ENCODE data around the gene CAPN1. TPM values are rescaled to one million over a fixed set of nuclear protein-coding genes. Genes with fewer than 3 reads are reported as not detected.
A peak's percentile ranks its signal among the peaks of the same experiment; 100 is the strongest.

Gene CAPN1
- total and polyA plus RNA-seq, 2 of the 13 experiments (the other 11 are each of a cell fraction or from before 2014, with no cell fraction given), result 57.3 to 82.6 TPM

DNA sequence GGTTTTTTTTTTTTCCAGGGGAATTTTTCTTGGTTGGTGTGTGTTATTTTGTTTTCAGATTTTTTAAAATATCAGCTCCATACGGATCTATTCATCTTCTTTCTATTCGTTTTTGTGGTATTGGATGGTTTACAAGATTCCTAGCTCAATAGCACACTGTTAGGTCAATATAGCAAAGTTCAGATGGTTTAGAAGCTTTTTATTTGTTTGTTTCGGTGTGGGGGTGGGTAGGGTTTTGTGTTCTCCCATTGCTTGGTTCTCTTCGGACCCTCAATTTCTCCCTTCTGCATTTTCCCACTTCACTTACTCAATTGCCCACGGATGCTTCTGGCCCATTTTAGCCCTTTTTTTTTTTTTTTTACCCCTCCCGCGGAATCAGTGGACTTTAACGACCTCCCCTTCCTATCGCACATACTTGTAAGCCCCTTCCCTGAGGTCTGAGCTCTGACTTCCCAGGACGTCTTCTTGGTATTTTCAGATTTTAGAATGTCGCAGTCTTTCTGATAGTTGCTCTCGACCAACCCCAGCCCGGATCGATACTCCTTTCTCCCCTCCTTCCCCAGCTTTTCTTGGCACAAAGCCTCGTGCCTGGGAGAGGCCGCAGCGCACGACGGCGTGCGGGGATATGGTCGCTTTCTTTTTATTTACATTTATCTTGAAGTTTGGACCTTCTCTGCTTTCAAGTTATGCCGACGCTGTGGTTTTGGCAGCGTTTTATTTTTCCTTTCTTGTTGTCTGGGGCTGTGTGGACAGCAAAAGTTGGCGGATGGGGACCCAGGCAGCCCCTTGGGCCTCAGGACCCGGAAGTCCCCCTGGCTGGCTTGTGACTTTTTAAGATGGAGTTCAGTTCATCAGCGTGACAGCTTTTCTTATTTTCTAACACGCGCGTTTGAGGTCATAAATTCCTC lies 16.1 kb upstream of the CAPN1 start (continued):
- TF ChIP-seq, protein P1, sequence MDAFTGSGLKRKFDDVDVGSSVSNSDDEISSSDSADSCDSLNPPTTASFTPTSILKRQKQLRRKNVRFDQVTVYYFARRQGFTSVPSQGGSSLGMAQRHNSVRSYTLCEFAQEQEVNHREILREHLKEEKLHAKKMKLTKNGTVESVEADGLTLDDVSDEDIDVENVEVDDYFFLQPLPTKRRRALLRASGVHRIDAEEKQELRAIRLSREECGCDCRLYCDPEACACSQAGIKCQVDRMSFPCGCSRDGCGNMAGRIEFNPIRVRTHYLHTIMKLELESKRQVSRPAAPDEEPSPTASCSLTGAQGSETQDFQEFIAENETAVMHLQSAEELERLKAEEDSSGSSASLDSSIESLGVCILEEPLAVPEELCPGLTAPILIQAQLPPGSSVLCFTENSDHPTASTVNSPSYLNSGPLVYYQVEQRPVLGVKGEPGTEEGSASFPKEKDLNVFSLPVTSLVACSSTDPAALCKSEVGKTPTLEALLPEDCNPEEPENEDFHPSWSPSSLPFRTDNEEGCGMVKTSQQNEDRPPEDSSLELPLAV (CRISPR knock-in tag; conservative IDR thresholded peaks at IDR 0.05; ENCODE audit: low read depth), result no peak
- no peak for TF ChIP-seq ZNF660 (CRISPR knock-in tag; IDR thresholded peaks at IDR 0.05; ENCODE audit: borderline replicate concordance, low read depth)
- TF ChIP-seq SRSF4 (IDR thresholded peaks at IDR 0.05; ENCODE audit: low read depth, low read length, poor library complexity, severe bottlenecking), result no peak
- peak; percentile 65; the same call in 1 of the 2 replicates for TF ChIP-seq ZNF441 (CRISPR knock-in tag; IDR thresholded peaks at IDR 0.05; ENCODE audit: borderline replicate concordance)
- TF ChIP-seq ADNP (CRISPR knock-in tag; IDR thresholded peaks at IDR 0.05), result no peak
- TF ChIP-seq ZNF326 (CRISPR knock-in tag; IDR thresholded peaks at IDR 0.05; ENCODE audit: borderline replicate concordance), result no peak
- TF ChIP-seq, protein P2, sequence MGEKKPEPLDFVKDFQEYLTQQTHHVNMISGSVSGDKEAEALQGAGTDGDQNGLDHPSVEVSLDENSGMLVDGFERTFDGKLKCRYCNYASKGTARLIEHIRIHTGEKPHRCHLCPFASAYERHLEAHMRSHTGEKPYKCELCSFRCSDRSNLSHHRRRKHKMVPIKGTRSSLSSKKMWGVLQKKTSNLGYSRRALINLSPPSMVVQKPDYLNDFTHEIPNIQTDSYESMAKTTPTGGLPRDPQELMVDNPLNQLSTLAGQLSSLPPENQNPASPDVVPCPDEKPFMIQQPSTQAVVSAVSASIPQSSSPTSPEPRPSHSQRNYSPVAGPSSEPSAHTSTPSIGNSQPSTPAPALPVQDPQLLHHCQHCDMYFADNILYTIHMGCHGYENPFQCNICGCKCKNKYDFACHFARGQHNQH (CRISPR knock-in tag; IDR thresholded peaks at IDR 0.05), result peak; percentile 48; the same call in 1 of the 2 replicates
- no peak for TF ChIP-seq PAF1 (CRISPR knock-in tag; IDR thresholded peaks at IDR 0.05)
- TF ChIP-seq, protein P3, sequence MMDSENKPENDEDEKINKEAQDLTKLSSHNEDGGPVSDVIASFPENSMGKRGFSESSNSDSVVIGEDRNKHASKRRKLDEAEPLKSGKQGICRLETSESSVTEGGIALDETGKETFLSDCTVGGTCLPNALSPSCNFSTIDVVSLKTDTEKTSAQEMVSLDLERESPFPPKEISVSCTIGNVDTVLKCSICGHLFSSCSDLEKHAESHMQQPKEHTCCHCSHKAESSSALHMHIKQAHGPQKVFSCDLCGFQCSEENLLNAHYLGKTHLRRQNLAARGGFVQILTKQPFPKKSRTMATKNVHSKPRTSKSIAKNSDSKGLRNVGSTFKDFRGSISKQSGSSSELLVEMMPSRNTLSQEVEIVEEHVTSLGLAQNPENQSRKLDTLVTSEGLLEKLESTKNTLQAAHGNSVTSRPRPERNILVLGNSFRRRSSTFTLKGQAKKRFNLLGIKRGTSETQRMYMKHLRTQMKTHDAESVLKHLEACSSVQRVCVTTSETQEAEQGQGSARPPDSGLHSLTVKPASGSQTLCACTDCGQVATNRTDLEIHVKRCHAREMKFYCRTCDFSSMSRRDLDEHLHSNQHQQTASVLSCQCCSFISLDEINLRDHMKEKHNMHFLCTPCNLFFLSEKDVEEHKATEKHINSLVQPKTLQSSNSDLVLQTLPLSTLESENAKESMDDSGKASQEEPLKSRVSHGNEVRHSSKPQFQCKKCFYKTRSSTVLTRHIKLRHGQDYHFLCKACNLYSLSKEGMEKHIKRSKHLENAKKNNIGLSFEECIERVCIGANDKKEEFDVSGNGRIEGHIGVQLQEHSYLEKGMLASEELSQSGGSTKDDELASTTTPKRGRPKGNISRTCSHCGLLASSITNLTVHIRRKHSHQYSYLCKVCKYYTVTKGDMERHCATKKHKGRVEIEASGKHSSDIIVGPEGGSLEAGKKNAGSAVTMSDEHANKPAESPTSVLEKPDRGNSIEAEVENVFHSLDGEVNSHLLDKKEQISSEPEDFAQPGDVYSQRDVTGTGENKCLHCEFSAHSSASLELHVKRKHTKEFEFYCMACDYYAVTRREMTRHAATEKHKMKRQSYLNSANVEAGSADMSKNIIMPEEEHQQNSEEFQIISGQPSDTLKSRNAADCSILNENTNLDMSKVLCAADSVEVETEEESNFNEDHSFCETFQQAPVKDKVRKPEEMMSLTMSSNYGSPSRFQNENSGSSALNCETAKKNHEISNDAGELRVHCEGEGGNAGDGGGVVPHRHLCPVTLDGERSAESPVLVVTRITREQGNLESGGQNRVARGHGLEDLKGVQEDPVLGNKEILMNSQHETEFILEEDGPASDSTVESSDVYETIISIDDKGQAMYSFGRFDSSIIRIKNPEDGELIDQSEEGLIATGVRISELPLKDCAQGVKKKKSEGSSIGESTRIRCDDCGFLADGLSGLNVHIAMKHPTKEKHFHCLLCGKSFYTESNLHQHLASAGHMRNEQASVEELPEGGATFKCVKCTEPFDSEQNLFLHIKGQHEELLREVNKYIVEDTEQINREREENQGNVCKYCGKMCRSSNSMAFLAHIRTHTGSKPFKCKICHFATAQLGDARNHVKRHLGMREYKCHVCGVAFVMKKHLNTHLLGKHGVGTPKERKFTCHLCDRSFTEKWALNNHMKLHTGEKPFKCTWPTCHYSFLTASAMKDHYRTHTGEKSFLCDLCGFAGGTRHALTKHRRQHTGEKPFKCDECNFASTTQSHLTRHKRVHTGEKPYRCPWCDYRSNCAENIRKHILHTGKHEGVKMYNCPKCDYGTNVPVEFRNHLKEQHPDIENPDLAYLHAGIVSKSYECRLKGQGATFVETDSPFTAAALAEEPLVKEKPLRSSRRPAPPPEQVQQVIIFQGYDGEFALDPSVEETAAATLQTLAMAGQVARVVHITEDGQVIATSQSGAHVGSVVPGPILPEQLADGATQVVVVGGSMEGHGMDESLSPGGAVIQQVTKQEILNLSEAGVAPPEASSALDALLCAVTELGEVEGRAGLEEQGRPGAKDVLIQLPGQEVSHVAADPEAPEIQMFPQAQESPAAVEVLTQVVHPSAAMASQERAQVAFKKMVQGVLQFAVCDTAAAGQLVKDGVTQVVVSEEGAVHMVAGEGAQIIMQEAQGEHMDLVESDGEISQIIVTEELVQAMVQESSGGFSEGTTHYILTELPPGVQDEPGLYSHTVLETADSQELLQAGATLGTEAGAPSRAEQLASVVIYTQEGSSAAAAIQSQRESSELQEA (CRISPR knock-in tag; IDR thresholded peaks at IDR 0.05; ENCODE audit: not compliant biosample characterization), result no peak
- TF ChIP-seq MBD4 (IDR thresholded peaks at IDR 0.05; ENCODE audit: borderline replicate concordance, low read length), result no peak; the same call in 1 of the 2 replicates
- TF ChIP-seq KLF16 (CRISPR knock-in tag; IDR thresholded peaks at IDR 0.05), result peak in 1 of 2 experiments; percentile 76; a peak in 2 of 4 replicates
- TF ChIP-seq ZMYM2 (CRISPR knock-in tag; IDR thresholded peaks at IDR 0.05), result no peak
- no peak for TF ChIP-seq MAF1 (CRISPR knock-in tag; IDR thresholded peaks at IDR 0.05; ENCODE audit: borderline replicate concordance)
- TF ChIP-seq NFKBIZ (CRISPR knock-in tag; IDR thresholded peaks at IDR 0.05), result peak; percentile 25; the same call in 1 of the 2 replicates
- TF ChIP-seq ZNF160 (CRISPR knock-in tag; IDR thresholded peaks at IDR 0.05), result no peak
- TF ChIP-seq MTF1 (CRISPR knock-in tag; IDR thresholded peaks at IDR 0.05), result no peak
